Central memory CD4-positive, alpha-beta T cell (primary cell): Measurements from ENCODE around the gene ITGB7.

ENCODE experiments used
- DNase-seq: peaks from one replicate; pipeline ENCODE4 v3.0.0; 2022
- total RNA-seq, 3 experiments: gene quantifications; one replicate each; lab custom pipeline; 2026; lab: John Stamatoyannopoulos, UW

Gene ITGB7
- 122 to 379 (median 202) reads per million in 3 experiments for total RNA-seq

- DNase-seq, result peak; percentile 72
Measured at GRCh38 chr12:53207042-53207441, at the start of gene ITGB7. Gene ITGB7 (minus strand): TSS chr12:53207251. CDS start chr12:53200443, 6,808 bp downstream.

- DNase-seq, result no peak
Measured at GRCh38 chr12:53255996-53256395, 48.9 kb upstream of the ITGB7 start.

GRCh38 chr12:53254816-53255545 lies 47.9 kb upstream of the ITGB7 start:
- no peak for DNase-seq

GRCh38 chr12:53253298-53253697 lies 46.2 kb upstream of the ITGB7 start:
- no peak for DNase-seq

- DNase-seq, result no peak
Measured at GRCh38 chr12:53252349-53252916, 45.4 kb upstream of the ITGB7 start.

GRCh38 chr12:53251477-53252348 lies 44.7 kb upstream of the ITGB7 start:
- peak; percentile 66 for DNase-seq

- no peak for DNase-seq
Measured at GRCh38 chr12:53245286-53245685, 38.2 kb upstream of the ITGB7 start.

GRCh38 chr12:53244337-53244736 lies 37.3 kb upstream of the ITGB7 start:
- DNase-seq, result no peak

GRCh38 chr12:53241623-53242412 lies 34.8 kb upstream of the ITGB7 start:
- no peak for DNase-seq

GRCh38 chr12:53239643-53240258 lies 32.7 kb upstream of the ITGB7 start:
- no peak for DNase-seq

GRCh38 chr12:53236443-53237111 lies 29.5 kb upstream of the ITGB7 start:
- peak; percentile 84 for DNase-seq

GRCh38 chr12:53235742-53236442 lies 28.8 kb upstream of the ITGB7 start:
- no peak for DNase-seq

- no peak for DNase-seq
Measured at GRCh38 chr12:53235164-53235563, 28.1 kb upstream of the ITGB7 start.

- no peak for DNase-seq
Measured at GRCh38 chr12:53234271-53234914, 27.3 kb upstream of the ITGB7 start.

GRCh38 chr12:53233671-53234121 lies 26.6 kb upstream of the ITGB7 start:
- no peak for DNase-seq

- DNase-seq, result peak; percentile 47
Measured at GRCh38 chr12:53232646-53233461, 25.8 kb upstream of the ITGB7 start.

- peak; percentile 59 for DNase-seq
Measured at GRCh38 chr12:53231921-53232645, 25.0 kb upstream of the ITGB7 start, which contains the start of gene RARG. Gene RARG (minus strand): TSS chr12:53232209. CDS start chr12:53227545, 4,664 bp downstream.

- no peak for DNase-seq
Measured at GRCh38 chr12:53231671-53231920, 24.5 kb upstream of the ITGB7 start.
